NCI-H1436 treated with DMSO at 0.1 percent for 48 hours (cell line): ENCODE results near the gene CCSAP.

Experiments
- DNase-seq: peaks from one replicate; lab custom pipeline; 2025; lab: John Stamatoyannopoulos, UW

CCSAP gene

DNA sequence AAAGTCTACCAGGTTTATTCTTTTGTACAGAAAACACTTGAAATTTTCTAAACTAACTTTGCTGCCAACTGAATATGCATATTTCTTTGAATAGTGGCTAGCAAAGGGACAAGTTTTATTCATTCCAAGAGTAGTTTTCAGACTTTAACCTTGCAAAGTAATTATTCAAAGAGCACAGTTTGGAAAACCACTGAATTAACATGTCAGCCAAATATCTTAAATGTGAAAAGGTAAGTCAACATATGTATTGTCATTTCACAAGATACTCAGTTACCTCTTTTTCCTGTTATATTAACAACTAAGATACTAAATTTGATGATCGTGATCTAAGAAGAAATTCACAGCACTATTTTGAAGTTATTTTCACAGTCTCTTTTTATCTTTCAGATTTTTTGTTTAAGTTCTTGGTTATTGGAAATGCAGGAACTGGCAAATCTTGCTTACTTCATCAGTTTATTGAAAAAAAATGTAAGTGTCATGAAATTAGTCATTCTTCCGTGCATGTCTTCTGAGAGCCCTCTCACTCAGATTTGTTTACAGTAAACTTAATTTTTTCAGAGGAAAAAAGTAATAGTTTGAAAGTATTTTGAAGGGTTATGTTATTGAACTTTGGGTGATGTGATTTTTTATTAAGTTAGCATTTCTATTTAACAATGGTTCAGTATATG, 56.6 kb downstream of the CCSAP start:
- DNase-seq, result no peak

GRCh38 chr1:229285440-229285839, 57.4 kb downstream of the CCSAP start:
- no peak for DNase-seq

GRCh38 chr1:229284887-229285286, 58.0 kb downstream of the CCSAP start:
- DNase-seq, result no peak

DNA sequence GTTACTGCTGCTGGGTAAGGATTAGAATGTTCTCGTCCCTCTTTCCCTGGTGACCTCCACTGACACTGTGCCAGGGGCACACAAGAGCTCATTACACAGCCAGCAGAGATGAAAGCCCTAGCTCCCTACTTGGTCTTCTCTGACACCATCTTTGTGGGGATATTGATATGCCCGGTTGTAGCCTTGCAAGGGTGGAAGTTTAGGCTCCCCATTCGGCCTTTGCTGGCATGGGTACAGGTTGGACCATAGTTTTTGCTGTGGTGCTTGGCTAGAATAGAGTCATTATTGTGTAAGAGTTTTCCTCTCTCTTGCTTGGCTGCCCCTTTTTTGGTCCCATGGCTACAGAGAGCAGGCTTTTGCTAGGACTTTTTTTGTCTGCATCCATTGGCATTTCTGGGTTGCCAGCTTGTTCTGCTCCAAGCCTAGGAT, 59.6 kb downstream of the CCSAP start:
- no peak for DNase-seq

- no peak for DNase-seq
Observed at GRCh38 chr1:229282295-229282823, 60.5 kb downstream of the CCSAP start.

GRCh38 chr1:229281339-229281926, 61.4 kb downstream of the CCSAP start:
- DNase-seq, result no peak

- DNase-seq, result no peak
Observed at GRCh38 chr1:229280921-229281320, 61.9 kb downstream of the CCSAP start.

- no peak for DNase-seq
Observed at GRCh38 chr1:229280037-229280828, 62.6 kb downstream of the CCSAP start.

GRCh38 chr1:229279242-229279641, 63.6 kb downstream of the CCSAP start:
- DNase-seq, result no peak

- DNase-seq, result no peak
Observed at GRCh38 chr1:229278120-229278741, 64.6 kb downstream of the CCSAP start.

GRCh38 chr1:229275005-229275404, 67.8 kb downstream of the CCSAP start:
- no peak for DNase-seq

DNA sequence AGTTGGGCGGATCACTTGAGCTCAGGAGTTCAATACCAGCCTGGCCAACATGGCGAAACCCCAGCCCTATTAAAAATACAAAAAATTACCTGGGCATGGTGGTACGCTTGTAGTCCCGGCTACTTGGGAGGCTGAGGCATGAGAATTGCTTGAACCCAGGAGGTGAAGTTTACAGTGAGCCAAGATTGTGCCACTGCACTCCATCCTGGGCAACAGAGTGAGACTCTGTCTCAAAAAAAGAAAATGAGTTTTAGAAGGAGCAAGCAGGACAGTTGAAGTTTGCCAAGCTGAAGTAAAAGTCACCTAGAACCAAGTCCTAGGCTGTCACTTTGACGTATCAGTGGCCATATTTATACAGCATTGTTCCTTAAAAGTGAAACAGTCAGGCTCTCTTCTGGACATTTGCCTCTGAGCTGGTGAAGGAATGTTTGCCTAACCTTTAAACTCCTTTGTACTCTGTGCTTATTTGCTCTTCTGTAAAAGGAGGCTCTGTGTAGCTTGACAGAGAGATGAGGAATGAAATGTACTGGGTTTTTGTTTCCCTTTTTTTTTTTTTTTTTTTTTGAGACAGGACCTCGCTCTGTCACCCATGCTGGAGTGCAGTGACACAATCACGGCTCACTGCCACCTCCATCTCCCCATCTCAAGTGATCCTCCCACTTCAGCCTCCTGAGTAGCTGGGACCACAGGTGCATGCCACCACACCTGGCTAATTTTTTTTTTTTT, 69.2 kb downstream of the CCSAP start:
- no peak for DNase-seq

GRCh38 chr1:229272164-229273158, 70.4 kb downstream of the CCSAP start:
- no peak for DNase-seq

DNA sequence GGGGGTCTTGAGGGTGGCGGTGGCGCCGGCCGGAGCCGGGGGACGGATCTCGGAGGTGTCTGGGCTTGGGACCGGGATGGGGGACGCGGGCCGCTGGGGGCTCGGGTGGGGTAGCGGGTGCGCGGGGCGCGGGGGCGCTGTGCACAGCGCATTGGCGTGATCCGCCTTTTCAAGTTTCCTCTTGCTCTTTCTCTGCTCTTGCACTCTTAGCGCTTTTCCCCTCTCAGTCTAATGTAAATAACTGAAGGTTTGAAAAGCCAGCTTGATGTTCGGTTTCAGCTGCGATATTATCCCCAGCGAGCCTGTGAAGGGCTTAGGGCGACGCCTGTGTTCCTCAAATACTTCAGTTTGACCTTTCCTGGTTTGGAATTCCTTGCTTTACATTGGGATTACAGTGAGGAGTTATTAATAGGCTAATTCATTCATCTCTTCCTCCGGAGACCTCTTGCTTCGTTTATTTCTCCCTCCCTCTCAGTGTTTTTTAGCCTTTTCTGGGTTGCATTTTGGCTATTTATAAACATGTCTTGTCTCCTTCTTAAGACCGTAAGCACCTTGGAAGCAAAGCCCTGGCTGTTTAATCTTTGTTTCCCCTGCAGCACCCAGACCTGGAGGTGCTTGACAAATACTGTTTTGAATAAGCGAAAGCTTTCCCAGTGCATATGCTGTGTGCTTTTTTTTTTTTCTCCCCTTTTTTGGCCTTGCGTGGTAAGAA, 71.2 kb downstream of the CCSAP start:
- DNase-seq, result no peak
